ENCODE data around the gene KLHL5.
"Not testable (repeated sequence)": the region's sequence is repeated elsewhere in the genome, so short reads cannot be mapped to it uniquely, and the experiment has no call there.

Gene KLHL5

GRCh38 chr4:39026096-39026495, 35.9 kb upstream of the KLHL5 start:
- Histone ChIP-seq H4K8ac (ENCODE audit: low read length) (no peak overlapping the region), H2BK12ac (ENCODE audit: low read length in 2 of 2) (no peak overlapping the region), H2AFZ (ENCODE audit: low read depth, low read length) (no peak overlapping the region), H2BK5ac (ENCODE audit: low read depth, low read length, poor library complexity, severe bottlenecking) (no peak overlapping the region), H3K9ac (ENCODE audit: low read length) (no peak overlapping the region), H3K14ac (ENCODE audit: low read length in 2 of 2) (no peak overlapping the region), H3K23ac (ENCODE audit: low read length in 2 of 2) (no peak overlapping the region), H2AK5ac (ENCODE audit: low read length, severe bottlenecking) (no peak overlapping the region), H3K79me1 (replicated peaks; ENCODE audit: low read length, poor library complexity, severe bottlenecking) (peaks cover 3% of the 10 kb centered on the region), H2BK15ac (ENCODE audit: low read depth, poor library complexity, severe bottlenecking) (no peak overlapping the region), H2BK120ac (ENCODE audit: low read depth, low read length) (no peak overlapping the region), H3K18ac (ENCODE audit: low read depth in 1 of 2, low read length in 2 of 2) (no peak overlapping the region), H3K9me3 (ENCODE audit: control insufficient read depth, low read length) (no peaks in the 10 kb centered on the region), H3K4me3 (ENCODE audit: insufficient read depth in 1 of 2, low read depth in 1 of 2, low read length in 2 of 2) (no peak overlapping the region), H3K4me1 (ENCODE audit: control insufficient read depth, insufficient read depth, low read depth, low read length) (peaks cover 1% of the 10 kb centered on the region), H3K36me3 (ENCODE audit: control insufficient read depth in 1 of 2, insufficient read depth in 2 of 2, low read depth in 1 of 2, low read length in 2 of 2) (no peaks in the 10 kb centered on the region), H3K27me3 (ENCODE audit: control insufficient read depth in 1 of 2, insufficient read depth in 1 of 2, low read length in 2 of 2) (no peaks in the 10 kb centered on the region), H3K27ac (ENCODE audit: low read length, poor library complexity, severe bottlenecking) (no peak overlapping the region), H3K4me2 (ENCODE audit: low read length, poor library complexity, severe bottlenecking) (no peak overlapping the region), H3K4ac (ENCODE audit: low read depth in 1 of 2, low read length in 2 of 2) (no peak overlapping the region), H4K91ac (ENCODE audit: low read length) (no peak overlapping the region)
- DNase-seq, result no peak

- Histone ChIP-seq H3K14ac (ENCODE audit: low read length in 2 of 2) (no peak overlapping the region), H3K4me2 (ENCODE audit: low read length, poor library complexity, severe bottlenecking) (no peak overlapping the region), H2AFZ (ENCODE audit: low read depth, low read length) (no peak overlapping the region), H3K79me1 (replicated peaks; ENCODE audit: low read length, poor library complexity, severe bottlenecking) (no peaks in the 10 kb centered on the region), H2BK5ac (ENCODE audit: low read depth, low read length, poor library complexity, severe bottlenecking) (no peak overlapping the region), H3K27me3 (ENCODE audit: control insufficient read depth in 1 of 2, insufficient read depth in 1 of 2, low read length in 2 of 2) (no peaks in the 10 kb centered on the region), H3K36me3 (ENCODE audit: control insufficient read depth in 1 of 2, insufficient read depth in 2 of 2, low read depth in 1 of 2, low read length in 2 of 2) (no peaks in the 10 kb centered on the region), H2BK120ac (ENCODE audit: low read depth, low read length) (peak overlapping the region; percentile 73), H3K9me3 (ENCODE audit: control insufficient read depth, low read length) (no peaks in the 10 kb centered on the region), H3K27ac (ENCODE audit: low read length, poor library complexity, severe bottlenecking) (peak overlapping the region; percentile 7), H2BK15ac (ENCODE audit: low read depth, poor library complexity, severe bottlenecking) (no peak overlapping the region), H3K4ac (ENCODE audit: low read depth in 1 of 2, low read length in 2 of 2) (peak overlapping the region in 1 of 2 experiments; percentile 61), H3K23ac (ENCODE audit: low read length in 2 of 2) (no peak overlapping the region), H3K4me3 (ENCODE audit: insufficient read depth in 1 of 2, low read depth in 1 of 2, low read length in 2 of 2) (no peak overlapping the region), H2AK5ac (ENCODE audit: low read length, severe bottlenecking) (no peak overlapping the region), H3K4me1 (ENCODE audit: control insufficient read depth, insufficient read depth, low read depth, low read length) (peaks cover 1% of the 10 kb centered on the region), H2BK12ac (ENCODE audit: low read length in 2 of 2) (no peak overlapping the region), H4K91ac (ENCODE audit: low read length) (no peak overlapping the region), H3K9ac (ENCODE audit: low read length) (no peak overlapping the region), H4K8ac (ENCODE audit: low read length) (no peak overlapping the region), H3K18ac (ENCODE audit: low read depth in 1 of 2, low read length in 2 of 2) (peak overlapping the region; percentile 21 to 70)
- DNase-seq, result no peak
These were observed 32.0 kb upstream of the KLHL5 start for GRCh38 chr4:39029752-39030694.

GRCh38 chr4:39030725-39031124, 31.3 kb upstream of the KLHL5 start:
- H3K27ac ChIP-seq (ENCODE audit: low read length, poor library complexity, severe bottlenecking), result peak overlapping the region; percentile 7
- H3K23ac ChIP-seq (ENCODE audit: low read length in 2 of 2), result no peak overlapping the region
- no peak overlapping the region for H3K14ac ChIP-seq (ENCODE audit: low read length in 2 of 2)
- H3K79me1 ChIP-seq (replicated peaks; ENCODE audit: low read length, poor library complexity, severe bottlenecking), result no peaks in the 10 kb centered on the region
- no peak overlapping the region for H2BK15ac ChIP-seq (ENCODE audit: low read depth, poor library complexity, severe bottlenecking)
- 83% methylated on average over 2 of the region's 3 CpGs for WGBS
- H4K8ac ChIP-seq (ENCODE audit: low read length), result no peak overlapping the region
- no peak overlapping the region for H3K4me2 ChIP-seq (ENCODE audit: low read length, poor library complexity, severe bottlenecking)
- no peak overlapping the region for H2BK12ac ChIP-seq (ENCODE audit: low read length in 2 of 2)
- H2AK5ac ChIP-seq (ENCODE audit: low read length, severe bottlenecking), result no peak overlapping the region
- H3K9me3 ChIP-seq (ENCODE audit: control insufficient read depth, low read length), result no peaks in the 10 kb centered on the region
- H3K27me3 ChIP-seq (ENCODE audit: control insufficient read depth in 1 of 2, insufficient read depth in 1 of 2, low read length in 2 of 2), result no peaks in the 10 kb centered on the region
- H2AFZ ChIP-seq (ENCODE audit: low read depth, low read length), result no peak overlapping the region
- no peak overlapping the region for H3K9ac ChIP-seq (ENCODE audit: low read length)
- no peak overlapping the region for H3K18ac ChIP-seq (ENCODE audit: low read depth in 1 of 2, low read length in 2 of 2)
- H4K91ac ChIP-seq (ENCODE audit: low read length), result no peak overlapping the region
- no peak overlapping the region for H2BK120ac ChIP-seq (ENCODE audit: low read depth, low read length)
- H3K4ac ChIP-seq (ENCODE audit: low read depth in 1 of 2, low read length in 2 of 2), result no peak overlapping the region
- no peak for DNase-seq
- peaks cover 3% of the 10 kb centered on the region for H3K4me1 ChIP-seq (ENCODE audit: control insufficient read depth, insufficient read depth, low read depth, low read length)
- H3K4me3 ChIP-seq (ENCODE audit: insufficient read depth in 1 of 2, low read depth in 1 of 2, low read length in 2 of 2), result no peak overlapping the region
- no peaks in the 10 kb centered on the region for H3K36me3 ChIP-seq (ENCODE audit: control insufficient read depth in 1 of 2, insufficient read depth in 2 of 2, low read depth in 1 of 2, low read length in 2 of 2)
- H2BK5ac ChIP-seq (ENCODE audit: low read depth, low read length, poor library complexity, severe bottlenecking), result no peak overlapping the region

GRCh38 chr4:39031590-39032020, 30.4 kb upstream of the KLHL5 start:
- peak overlapping the region; percentile 49 for H2BK120ac ChIP-seq (ENCODE audit: low read depth, low read length)
- H2BK15ac ChIP-seq (ENCODE audit: low read depth, poor library complexity, severe bottlenecking); H3K9me3 ChIP-seq (ENCODE audit: control insufficient read depth, low read length); H2AK5ac ChIP-seq (ENCODE audit: low read length, severe bottlenecking); DNase-seq; H3K18ac ChIP-seq (ENCODE audit: low read depth in 1 of 2, low read length in 2 of 2); H2BK5ac ChIP-seq (ENCODE audit: low read depth, low read length, poor library complexity, severe bottlenecking); H3K4me3 ChIP-seq (ENCODE audit: insufficient read depth in 1 of 2, low read depth in 1 of 2, low read length in 2 of 2); H3K36me3 ChIP-seq (ENCODE audit: control insufficient read depth in 1 of 2, insufficient read depth in 2 of 2, low read depth in 1 of 2, low read length in 2 of 2); H3K27ac ChIP-seq (ENCODE audit: low read length, poor library complexity, severe bottlenecking); H2BK12ac ChIP-seq (ENCODE audit: low read length in 2 of 2); H2AFZ ChIP-seq (ENCODE audit: low read depth, low read length); H3K4me2 ChIP-seq (ENCODE audit: low read length, poor library complexity, severe bottlenecking); H4K91ac ChIP-seq (ENCODE audit: low read length); H3K23ac ChIP-seq (ENCODE audit: low read length in 2 of 2); H3K9ac ChIP-seq (ENCODE audit: low read length); H3K4ac ChIP-seq (ENCODE audit: low read depth in 1 of 2, low read length in 2 of 2); H3K14ac ChIP-seq (ENCODE audit: low read length in 2 of 2); H3K79me1 ChIP-seq (replicated peaks; ENCODE audit: low read length, poor library complexity, severe bottlenecking); H3K27me3 ChIP-seq (ENCODE audit: control insufficient read depth in 1 of 2, insufficient read depth in 1 of 2, low read length in 2 of 2); H4K8ac ChIP-seq (ENCODE audit: low read length); H3K4me1 ChIP-seq (ENCODE audit: control insufficient read depth, insufficient read depth, low read depth, low read length): not testable (repeated sequence)
- 93% methylated on average over 5 of the region's 6 CpGs for WGBS
